GM23248 (cell line): ENCODE data around the gene ABL2. TPM values are rescaled to one million over a fixed set of nuclear protein-coding genes. Genes with fewer than 3 reads are reported as not detected.

Experiments used
- DNase-seq: peaks from one replicate; pipeline ENCODE4 v3.0.0-alpha.2; 2015
- H2AFZ ChIP-seq: fragments of 200-600 bp; sonication (generic); 2 replicates; pipeline ENCODE4 v1.6.1; 2016; ENCODE audit warnings: antibody characterized with exemption
- H3F3A ChIP-seq: fragments of 200-600 bp; sonication (generic); 2 replicates; pipeline ENCODE4 v1.6.1; 2016; ENCODE audit warnings: mild to moderate bottlenecking, antibody characterized with exemption, mixed run types; ENCODE audit not compliant: insufficient read depth
- H3K27ac ChIP-seq: fragments of 200-600 bp; sonication (generic); 2 replicates; pipeline ENCODE4 v1.5.1; 2016; ENCODE audit warnings: mild to moderate bottlenecking
- H3K27me3 ChIP-seq: fragments of 200-600 bp; sonication (generic); replicated peaks from 2 replicates; pipeline ENCODE4 v1.6.1; 2016; ENCODE audit warnings: mild to moderate bottlenecking; ENCODE audit not compliant: insufficient read depth
- H3K36me3 ChIP-seq: fragments of 200-600 bp; sonication (generic); 2 replicates; pipeline ENCODE4 v1.6.1; 2016; ENCODE audit warnings: low read depth, mild to moderate bottlenecking
- H3K4me1 ChIP-seq: fragments of 200-600 bp; sonication (generic); 2 replicates; pipeline ENCODE4 v1.6.1; 2016; ENCODE audit warnings: mild to moderate bottlenecking; ENCODE audit not compliant: insufficient read depth
- H3K4me2 ChIP-seq: fragments of 200-600 bp; sonication (generic); one replicate; pipeline ENCODE4 v1.6.1; 2016; ENCODE audit warnings: mild to moderate bottlenecking; ENCODE audit not compliant: unreplicated experiment
- H3K4me3 ChIP-seq: fragments of 200-600 bp; sonication (generic); 2 replicates; pipeline ENCODE4 v1.5.1; 2016; ENCODE audit warnings: mild to moderate bottlenecking
- H3K79me2 ChIP-seq: fragments of 200-600 bp; sonication (generic); 2 replicates; pipeline ENCODE4 v1.6.1; 2016; ENCODE audit warnings: mild to moderate bottlenecking; ENCODE audit not compliant: insufficient read depth
- H3K9ac ChIP-seq: fragments of 200-600 bp; sonication (generic); 2 replicates; pipeline ENCODE4 v1.6.1; 2016; ENCODE audit warnings: mild to moderate bottlenecking
- H3K9me2 ChIP-seq: fragments of 200-600 bp; sonication (generic); 2 replicates; pipeline ENCODE4 v1.6.1; 2016; ENCODE audit warnings: mixed run types, mild to moderate bottlenecking, moderate library complexity; ENCODE audit not compliant: insufficient read depth
- H3K9me3 ChIP-seq: fragments of 200-600 bp; sonication (generic); one replicate; pipeline ENCODE4 v1.6.1; 2017; ENCODE audit warnings: low read depth
- H4K20me1 ChIP-seq: fragments of 200-600 bp; sonication (generic); 2 replicates; pipeline ENCODE4 v1.6.0; 2016; ENCODE audit not compliant: insufficient read depth
- EZH2 ChIP-seq: fragments of 200-600 bp; sonication (generic); IDR thresholded peaks from 2 replicates; pipeline ENCODE4 v1.6.1; 2018; ENCODE audit warnings: antibody characterized with exemption, mild to moderate bottlenecking; ENCODE audit not compliant: insufficient read depth, poor library complexity, severe bottlenecking
- EZH2phosphoT487 ChIP-seq: fragments of 200-600 bp; sonication (generic); IDR thresholded peaks from 2 replicates; pipeline ENCODE4 v1.6.1; 2018; ENCODE audit warnings: antibody characterized with exemption, moderate library complexity, mild to moderate bottlenecking, low read depth; ENCODE audit not compliant: insufficient read depth
- WGBS, 2 experiments: methylation state at CpG; one replicate each; pipeline ENCODE4 v1.1.6; 2015 to 2017; ENCODE audit warnings: low lambda C conversion rate in 2 of 2, low coverage in 1 of 2; ENCODE audit errors: missing lambda C conversion rate in 2 of 2; 5-methylcytosine and 5-hydroxymethylcytosine counted together
- in situ Hi-C: fragments of 300-500 bp; cut with MboI; formaldehyde crosslinking; loops from 2 replicates; pipeline ENCODE4 v1.15.0; 2020
- polyA plus RNA-seq: library from polyadenylated mRNA; unstranded; fragments of >200 nt; fragmentation: Nextera tagmentation; extraction: Ambion mirVana; gene quantifications from 2 replicates; pipeline ENCODE4 v1.2.1, GENCODE V29; 2016
- total RNA-seq: library from RNA; depleted of rRNA; stranded (reverse); fragments of >200 nt; shearing (Covaris generic); gene quantifications from 2 replicates; pipeline ENCODE4 v1.2.3, GENCODE V29; 2014

ABL2 gene
- total and polyA plus RNA-seq, 2 experiments from 2014 or later, result 13.2 to 38.6 TPM

DNA sequence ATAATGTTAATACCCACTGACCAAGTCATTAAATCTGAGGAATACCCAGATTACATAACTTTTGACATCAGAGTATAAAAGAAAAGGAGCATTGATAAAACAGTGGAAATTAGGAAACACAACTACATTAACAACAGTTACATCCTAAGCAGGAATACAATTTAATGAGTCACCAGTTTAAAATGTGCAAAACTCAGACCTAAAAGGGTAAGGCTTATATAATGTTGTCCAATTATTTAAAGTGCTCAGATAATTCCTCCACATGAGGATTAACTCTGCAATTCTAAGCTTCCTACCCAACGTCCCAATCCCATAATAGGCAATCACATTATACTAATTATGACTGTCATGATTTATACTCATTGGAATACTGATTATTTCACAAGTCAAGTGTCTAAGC lies 50.5 kb downstream of the ABL2 start:
- Histone ChIP-seq H3K4me1 (peaks cover 46% of the 10 kb centered on the region), H3K9me2 (no peaks in the 10 kb centered on the region), H3K36me3 (no peaks in the 10 kb centered on the region), H2AFZ (no peak overlapping the region), H3K79me2 (peaks cover 64% of the 10 kb centered on the region), H3K4me3 (no peak overlapping the region), H3K9ac (no peak overlapping the region), H3K27me3 (no peaks in the 10 kb centered on the region), H4K20me1 (no peaks in the 10 kb centered on the region), H3K4me2 (peak overlapping the region; percentile 52), H3F3A (peaks cover 40% of the 10 kb centered on the region), H3K9me3 (no peaks in the 10 kb centered on the region), H3K27ac (peak overlapping the region; percentile 44)
- DNase-seq, result peak; percentile 68
- WGBS, 2 experiments, result 0 to 12% methylated on average over 1 of the region's 1 CpG
- in situ Hi-C loops, result no loop called here
- TF ChIP-seq EZH2phosphoT487 (no peak), EZH2 (no peak)

DNA sequence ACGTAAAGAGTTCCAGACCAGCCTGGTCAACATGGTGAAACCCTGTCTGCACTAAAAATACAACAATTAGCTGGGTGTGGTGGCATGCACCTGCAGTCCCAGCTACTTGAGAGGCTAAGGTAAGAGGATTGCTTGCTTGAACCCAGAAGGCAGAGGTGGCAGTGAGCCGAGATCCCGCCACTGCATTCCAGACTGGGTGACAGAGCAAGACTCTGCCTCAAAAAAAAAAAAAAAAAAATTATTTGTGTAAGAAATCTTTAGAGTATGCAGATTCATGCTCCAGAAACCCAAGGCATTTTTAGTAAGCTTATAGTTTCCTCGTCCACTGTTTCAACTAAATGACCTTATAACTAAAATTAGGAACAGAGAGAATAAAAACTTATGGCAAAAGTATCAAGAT lies 51.3 kb downstream of the ABL2 start:
- H3K79me2 ChIP-seq, result peaks cover 64% of the 10 kb centered on the region
- H3K9me2 ChIP-seq, result no peaks in the 10 kb centered on the region
- H3K4me3 ChIP-seq, result no peak overlapping the region
- DNase-seq, result peak; percentile 30
- peaks cover 46% of the 10 kb centered on the region for H3K4me1 ChIP-seq
- in situ Hi-C loops, result no loop called here
- H2AFZ ChIP-seq, result no peak overlapping the region
- no peaks in the 10 kb centered on the region for H4K20me1 ChIP-seq
- H3K36me3 ChIP-seq, result no peaks in the 10 kb centered on the region
- peak overlapping the region; percentile 52 for H3K4me2 ChIP-seq
- H3K9me3 ChIP-seq, result no peaks in the 10 kb centered on the region
- peaks cover 40% of the 10 kb centered on the region for H3F3A ChIP-seq
- H3K27ac ChIP-seq, result peak overlapping the region; percentile 66
- no peak for TF ChIP-seq EZH2phosphoT487
- no peaks in the 10 kb centered on the region for H3K27me3 ChIP-seq
- no peak overlapping the region for H3K9ac ChIP-seq
- 73 to 74% methylated on average over 4 of the region's 4 CpGs for WGBS, 2 experiments

DNA sequence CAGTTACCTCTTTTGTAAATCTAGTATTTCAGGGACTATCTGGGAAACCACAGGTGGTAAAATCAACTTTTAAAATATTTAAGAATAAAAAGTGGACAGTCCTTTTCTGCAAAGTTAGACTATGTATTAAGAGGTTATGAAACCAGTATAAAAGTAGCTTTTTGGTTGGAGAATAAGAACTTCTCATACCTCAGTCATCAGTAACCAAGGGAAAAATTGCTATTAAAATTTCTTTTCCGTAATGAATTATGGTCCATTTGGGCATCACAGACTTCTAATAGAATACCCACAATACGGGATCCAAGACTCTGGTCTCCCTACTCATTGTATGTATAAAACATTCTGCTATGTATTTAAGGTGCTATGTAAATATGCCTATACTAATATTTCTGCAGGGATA lies 51.9 kb downstream of the ABL2 start:
- peak overlapping the region; percentile 40; the same call in 1 of the 2 replicates for H3K9ac ChIP-seq

DNA sequence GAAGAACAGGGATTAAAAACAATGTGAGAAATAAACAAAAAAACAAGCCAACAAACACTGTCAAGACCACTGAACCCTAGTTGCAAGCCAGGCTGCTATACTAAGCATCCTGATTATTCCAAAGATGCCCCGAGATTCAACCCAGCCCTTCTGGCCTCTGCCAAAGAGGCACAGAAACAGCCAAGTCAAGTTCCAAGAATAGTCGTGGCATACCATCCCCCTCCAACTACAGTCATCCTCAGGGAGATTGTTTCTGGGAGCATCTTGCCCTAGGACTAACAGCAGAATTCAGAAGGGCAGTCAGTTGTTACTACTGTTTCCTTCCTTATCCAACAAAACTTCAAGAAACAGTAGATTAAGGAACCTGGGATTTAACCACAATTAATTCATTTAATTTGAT lies 52.3 kb downstream of the ABL2 start:
- Histone ChIP-seq H3K9me3 (no peaks in the 10 kb centered on the region), H3K4me3 (peak overlapping the region; percentile 17; the same call in 1 of the 2 replicates), H3K79me2 (peaks cover 64% of the 10 kb centered on the region), H4K20me1 (no peaks in the 10 kb centered on the region), H3K4me1 (peaks cover 46% of the 10 kb centered on the region), H3K27ac (peak overlapping the region; percentile 66), H3F3A (peaks cover 40% of the 10 kb centered on the region), H2AFZ (no peak overlapping the region), H3K27me3 (no peaks in the 10 kb centered on the region), H3K9ac (peak overlapping the region; percentile 40; the same call in 1 of the 2 replicates), H3K36me3 (no peaks in the 10 kb centered on the region), H3K4me2 (peak overlapping the region; percentile 52), H3K9me2 (no peaks in the 10 kb centered on the region)
- TF ChIP-seq EZH2 (no peak), EZH2phosphoT487 (no peak)
- DNase-seq, result peak; percentile 79
- 3 to 4% methylated on average over 2 of the region's 2 CpGs for WGBS, 2 experiments
- in situ Hi-C loops, result no loop called here

More for the DNA sequence above, 51.9 kb downstream of the ABL2 start:
- Histone ChIP-seq H3F3A (peaks cover 40% of the 10 kb centered on the region), H4K20me1 (no peaks in the 10 kb centered on the region), H3K79me2 (peaks cover 64% of the 10 kb centered on the region), H3K4me3 (peak overlapping the region; percentile 17; the same call in 1 of the 2 replicates), H3K27ac (peak overlapping the region; percentile 66), H2AFZ (no peak overlapping the region), H3K4me2 (peak overlapping the region; percentile 52), H3K9me3 (no peaks in the 10 kb centered on the region), H3K4me1 (peaks cover 46% of the 10 kb centered on the region), H3K27me3 (no peaks in the 10 kb centered on the region), H3K9me2 (no peaks in the 10 kb centered on the region), H3K36me3 (no peaks in the 10 kb centered on the region)
- no peak for TF ChIP-seq EZH2phosphoT487
- TF ChIP-seq EZH2, result no peak
- no peak for DNase-seq
- 78 to 79% methylated on average over 2 of the region's 2 CpGs for WGBS, 2 experiments
- in situ Hi-C loops, result no loop called here
